HL-60/S4 treated with retinoic acid at 250 ng/mL for 4 days and 3 days (cell line): ENCODE measurements around the gene TSHZ2.
"Not testable (repeated sequence)": the region's sequence is repeated elsewhere in the genome, so short reads cannot be mapped to it uniquely, and the experiment has no call there.

Experiments
- in situ Hi-C: fragments of 300-500 bp; cut with MboI; formaldehyde crosslinking; loops from 2 replicates; pipeline ENCODE4 v1.7.0; 2022; ENCODE audit warnings: low sequenced_read_pairs

The TSHZ2 gene

GRCh38 chr20:53334861-53335260, 362.7 kb downstream of the TSHZ2 start:
- in situ Hi-C loops = no loop called here

- in situ Hi-C loops = no loop called here
Measured at GRCh38 chr20:53335555-53335954, 363.4 kb downstream of the TSHZ2 start.

GRCh38 chr20:53336892-53337291, 364.7 kb downstream of the TSHZ2 start:
- in situ Hi-C loops = no loop called here

GRCh38 chr20:53337390-53338101, 365.4 kb downstream of the TSHZ2 start:
- in situ Hi-C loops = no loop called here

- in situ Hi-C loops = no loop called here
Measured at GRCh38 chr20:53338716-53339115, 366.6 kb downstream of the TSHZ2 start.

- in situ Hi-C loops = no loop called here
Measured at GRCh38 chr20:53342429-53342828, 370.3 kb downstream of the TSHZ2 start.

- in situ Hi-C loops = no loop called here
Measured at GRCh38 chr20:53343448-53343847, 371.3 kb downstream of the TSHZ2 start.

GRCh38 chr20:53344891-53345290, 372.7 kb downstream of the TSHZ2 start:
- in situ Hi-C loops = no loop called here

- in situ Hi-C loops = no loop called here
Measured at GRCh38 chr20:53345536-53346334, 373.6 kb downstream of the TSHZ2 start.

- in situ Hi-C loops = no loop called here
Measured at GRCh38 chr20:53346335-53346648, 374.1 kb downstream of the TSHZ2 start.

- in situ Hi-C loops = no loop called here
Measured at GRCh38 chr20:53349730-53350129, 377.6 kb downstream of the TSHZ2 start.

- in situ Hi-C loops = no loop called here
Measured at GRCh38 chr20:53352727-53353440, 380.7 kb downstream of the TSHZ2 start.

GRCh38 chr20:53354314-53354713, 382.2 kb downstream of the TSHZ2 start:
- in situ Hi-C loops = no loop called here

GRCh38 chr20:53355790-53356189, 383.6 kb downstream of the TSHZ2 start:
- in situ Hi-C loops = no loop called here

GRCh38 chr20:53359425-53359824, 387.3 kb downstream of the TSHZ2 start:
- in situ Hi-C loops = no loop called here

- in situ Hi-C loops = no loop called here
Measured at GRCh38 chr20:53360852-53361251, 388.7 kb downstream of the TSHZ2 start.

GRCh38 chr20:53362736-53363135, 390.6 kb downstream of the TSHZ2 start:
- in situ Hi-C loops = no loop called here

GRCh38 chr20:53364646-53365045, 392.5 kb downstream of the TSHZ2 start:
- in situ Hi-C loops = no loop called here

- in situ Hi-C loops = no loop called here
Measured at GRCh38 chr20:53365076-53365475, 392.9 kb downstream of the TSHZ2 start.

- in situ Hi-C loops = no loop called here
Measured at GRCh38 chr20:53365539-53366075, 393.4 kb downstream of the TSHZ2 start.

- in situ Hi-C loops = not testable (repeated sequence)
Measured at GRCh38 chr20:53366928-53367327, 394.8 kb downstream of the TSHZ2 start.

- in situ Hi-C loops = no loop called here
Measured at GRCh38 chr20:53369871-53370270, 397.7 kb downstream of the TSHZ2 start.
